ENCODE results near the gene LMBR1. TPM values are rescaled to one million over a fixed set of nuclear protein-coding genes. Genes with fewer than 3 reads are reported as not detected.
A peak's percentile ranks its signal among the peaks of the same experiment; 100 is the strongest.

LMBR1 gene
- total and polyA plus RNA-seq, 2 of the 13 experiments (the other 11 are each of a cell fraction or from before 2014, with no cell fraction given) = 20.9 to 39.6 TPM

- 85% methylated on average over 5 of the region's 7 CpGs for WGBS (ENCODE audit: low lambda C conversion rate)
- FAIRE-seq = peak; percentile 36
- H4K20me1 ChIP-seq (ENCODE audit: insufficient read depth, low read length) = no peaks in the 10 kb centered on the region
- no peak for ATAC-seq
- peaks cover 12% of the 10 kb centered on the region for H3K4me1 ChIP-seq (ENCODE audit: insufficient read depth, low read length)
- no peak overlapping the region for H3K4me3 ChIP-seq (replicated peaks in 1 of 3; ENCODE audit: insufficient read depth in 1 of 3, low read depth in 2 of 3, low read length in 3 of 3)
- TF ChIP-seq MEIS2 (CRISPR knock-in tag; IDR thresholded peaks at IDR 0.05) (no peak), ATF1 (CRISPR knock-in tag; IDR thresholded peaks at IDR 0.05) (no peak), ZBTB44 (CRISPR knock-in tag; IDR thresholded peaks at IDR 0.05) (no peak), ZNF234 (CRISPR knock-in tag; conservative IDR thresholded peaks at IDR 0.05) (no peak), NFIC (IDR thresholded peaks at IDR 0.05; ENCODE audit: low read length) (no peak), SRSF9 (IDR thresholded peaks at IDR 0.05; ENCODE audit: borderline replicate concordance, insufficient read depth, low read depth, low read length, poor library complexity, severe bottlenecking) (no peak), ZNF552 (CRISPR knock-in tag; IDR thresholded peaks at IDR 0.05; ENCODE audit: borderline replicate concordance) (no peak)
- no peak for DNase-seq (ENCODE audit: low spot score)
- no peaks in the 10 kb centered on the region for H3K27me3 ChIP-seq (ENCODE audit: control insufficient read depth in 1 of 2, insufficient read depth in 2 of 2, low read length in 2 of 2)
- CTCF ChIA-PET (ENCODE audit: low intra/inter-chr PET ratio, low total read pairs) = no interaction called here
- peaks cover 0 to 3% of the 10 kb centered on the region in 2 experiments; a peak in 2 of 5 replicates for H3K36me3 ChIP-seq (replicated peaks in 1 of 2; ENCODE audit: control insufficient read depth in 1 of 2, insufficient read depth in 2 of 2, low read length in 2 of 2)
- intact Hi-C loops (cut with micrococcal nuclease; ENCODE audit: unreplicated experiment) = no loop called here
- no peak overlapping the region for H3K27ac ChIP-seq (ENCODE audit: extremely low read length, insufficient read depth, low read length)
- POLR2A ChIA-PET = no interaction called here
- H3K4me2 ChIP-seq (ENCODE audit: low read depth, low read length) = no peak overlapping the region
- in situ Hi-C loops (cut with HindIII; ENCODE audit: extremely low pct_ligation_motif_present, low pct_unique_long_range_greater_than_20kb) = loop anchor here (10.0 kb wide), 1 partner anchor 111 kb away; no protein-coding TSS in a partner anchor
- no peaks in the 10 kb centered on the region for H3K79me2 ChIP-seq (ENCODE audit: insufficient read depth, low read length)
- H2AFZ ChIP-seq (ENCODE audit: low read length) = no peak overlapping the region
- H3K9me3 ChIP-seq (ENCODE audit: low read length) = no peaks in the 10 kb centered on the region
- no peak overlapping the region for H3K9ac ChIP-seq (ENCODE audit: insufficient read depth, low read depth, low read length)
- no TSS peak for BruUV-seq (replicated peaks)
Observed at GRCh38 chr7:156765901-156766656, 126.9 kb downstream of the LMBR1 start.

Measured in HepG2 (cell line).